GM04503 (cell line): ENCODE data around the gene RNF150.

Experiments used
- DNase-seq: peaks from one replicate; pipeline ENCODE4 v3.0.0-alpha.2; 2012; ENCODE audit warnings: low read depth

Gene RNF150

GRCh38 chr4:141131723-141132071 lies 1.6 kb downstream of the RNF150 start:
- no peak for DNase-seq

- no peak for DNase-seq
Measured at GRCh38 chr4:141130947-141131605, 2.2 kb downstream of the RNF150 start.

GRCh38 chr4:141127884-141128283 lies 5.4 kb downstream of the RNF150 start:
- DNase-seq, result no peak

- no peak for DNase-seq
Measured at GRCh38 chr4:141126769-141127168, 6.5 kb downstream of the RNF150 start.

GRCh38 chr4:141124224-141124623 lies 9.0 kb downstream of the RNF150 start:
- DNase-seq, result no peak

- DNase-seq, result no peak
Measured at GRCh38 chr4:141121768-141122454, 11.4 kb downstream of the RNF150 start.

GRCh38 chr4:141121101-141121500 lies 12.2 kb downstream of the RNF150 start:
- no peak for DNase-seq

GRCh38 chr4:141120036-141120593 lies 13.2 kb downstream of the RNF150 start:
- DNase-seq, result no peak

GRCh38 chr4:141119071-141119470 lies 14.2 kb downstream of the RNF150 start:
- DNase-seq, result no peak

- no peak for DNase-seq
Measured at GRCh38 chr4:141118381-141118780, 14.9 kb downstream of the RNF150 start.

- DNase-seq, result no peak
Measured at GRCh38 chr4:141117935-141118334, 15.3 kb downstream of the RNF150 start.

- DNase-seq, result no peak
Measured at GRCh38 chr4:141109983-141110382, 23.3 kb downstream of the RNF150 start.

- DNase-seq, result no peak
Measured at GRCh38 chr4:141107927-141108326, 25.3 kb downstream of the RNF150 start.

- peak; percentile 53 for DNase-seq
Measured at GRCh38 chr4:141102367-141102766, 30.9 kb downstream of the RNF150 start.

GRCh38 chr4:141101511-141101910 lies 31.8 kb downstream of the RNF150 start:
- DNase-seq, result no peak

GRCh38 chr4:141099326-141099725 lies 33.9 kb downstream of the RNF150 start:
- DNase-seq, result no peak

GRCh38 chr4:141098163-141098562 lies 35.1 kb downstream of the RNF150 start:
- no peak for DNase-seq

- no peak for DNase-seq
Measured at GRCh38 chr4:141090473-141090872, 42.8 kb downstream of the RNF150 start.

- no peak for DNase-seq
Measured at GRCh38 chr4:141081921-141082395, 51.3 kb downstream of the RNF150 start.

- no peak for DNase-seq
Measured at GRCh38 chr4:141080668-141081067, 52.6 kb downstream of the RNF150 start.

GRCh38 chr4:141079393-141079930 lies 53.8 kb downstream of the RNF150 start:
- no peak for DNase-seq

- peak; percentile 16 for DNase-seq
Measured at GRCh38 chr4:141078871-141079270, 54.4 kb downstream of the RNF150 start.

- no peak for DNase-seq
Measured at GRCh38 chr4:141077611-141078225, 55.6 kb downstream of the RNF150 start.
